Prostate gland (tissue), 2 donors: ENCODE results near the gene PKHD1. TPM values are rescaled to one million over a fixed set of nuclear protein-coding genes. Genes with fewer than 3 reads are reported as not detected.

Source experiments
- DNase-seq: peaks from one replicate; pipeline ENCODE4 v3.0.0-alpha.2; 2019; ENCODE audit warnings: low spot score
- H3K27ac ChIP-seq, 2 donors: fragments of 200-600 bp; sonication (generic); 2 replicates each; pipeline ENCODE4 v1.5.1; 2017 to 2019
- H3K27me3 ChIP-seq: fragments of 200-600 bp; sonication (generic); replicated peaks from 2 replicates; pipeline ENCODE4 v1.5.1; 2019; ENCODE audit not compliant: insufficient read depth
- H3K36me3 ChIP-seq, 2 donors: fragments of 200-600 bp; sonication (generic); 1 replicate in 1 of 2; 2 replicates in 1 of 2; pipeline versions ENCODE4 v1.5.1 to v1.8.1; 2017 to 2019
- H3K4me1 ChIP-seq: fragments of 200-600 bp; sonication (generic); replicated peaks from 2 replicates; pipeline ENCODE4 v1.5.1; 2019
- H3K4me3 ChIP-seq, 2 donors: fragments of 200-600 bp; sonication (generic); 2 replicates each; pipeline ENCODE4 v1.5.1; 2017 to 2019
- H3K9me3 ChIP-seq: fragments of 200-600 bp; sonication (generic); 2 replicates; pipeline ENCODE4 v1.5.1; 2017
- POLR2A ChIP-seq: fragments of 450-650 bp; IDR thresholded peaks from one replicate; pipeline ENCODE4 v1.6.1; 2016; ENCODE audit warnings: antibody characterized with exemption, mild to moderate bottlenecking
- POLR2AphosphoS5 ChIP-seq: sonication (generic); formaldehyde crosslinking; IDR thresholded peaks from one replicate; pipeline ENCODE4 v1.6.1; 2017; ENCODE audit warnings: antibody characterized with exemption
- WGBS: methylation state at CpG from one replicate; pipeline ENCODE4 v1.1.5; 2018; 5-methylcytosine and 5-hydroxymethylcytosine counted together
- intact Hi-C: fragments of 100-400 bp; cut with DNase I; formaldehyde crosslinking; loops from one replicate; pipeline ENCODE4 v1.14.2; 2022
- total RNA-seq, 2 donors: library from RNA; depleted of rRNA; stranded (reverse); fragments of >200 nt; gene quantifications; one replicate each; pipeline ENCODE4 v1.1.0, GENCODE V29; 2016
- TF ChIP-seq, protein P1 (sequence below), 4 experiments: fragments of 200-600 bp in 2 of 4; fragments of 450-650 bp in 2 of 4; sonication (generic) in 2 of 4; IDR thresholded peaks; 1 replicate in 3 of 4; 2 replicates in 1 of 4; pipeline ENCODE4 v1.5.1; 2016 to 2019; ENCODE audit warnings: antibody characterized with exemption in 4 of 4, mild to moderate bottlenecking in 2 of 4, moderate library complexity in 2 of 4

PKHD1 gene
- total RNA-seq, 2 donors from 2014 or later: 0.46 to 1.1 TPM

GRCh38 chr6:51843456-51844056 is 243.9 kb downstream of the PKHD1 start:
- Histone ChIP-seq H3K27ac (no peak overlapping the region), H3K9me3 (no peaks in the 10 kb centered on the region), H3K27me3 (no peaks in the 10 kb centered on the region), H3K4me3 (no peak overlapping the region), H3K4me1 (no peaks in the 10 kb centered on the region), H3K36me3 (no peaks in the 10 kb centered on the region)
- no peak for DNase-seq
- 85% methylated on average over 5 of the region's 5 CpGs for WGBS
- intact Hi-C loops: no loop called here
- TF ChIP-seq POLR2A (no peak), POLR2AphosphoS5 (no peak)
- TF ChIP-seq, protein P1, sequence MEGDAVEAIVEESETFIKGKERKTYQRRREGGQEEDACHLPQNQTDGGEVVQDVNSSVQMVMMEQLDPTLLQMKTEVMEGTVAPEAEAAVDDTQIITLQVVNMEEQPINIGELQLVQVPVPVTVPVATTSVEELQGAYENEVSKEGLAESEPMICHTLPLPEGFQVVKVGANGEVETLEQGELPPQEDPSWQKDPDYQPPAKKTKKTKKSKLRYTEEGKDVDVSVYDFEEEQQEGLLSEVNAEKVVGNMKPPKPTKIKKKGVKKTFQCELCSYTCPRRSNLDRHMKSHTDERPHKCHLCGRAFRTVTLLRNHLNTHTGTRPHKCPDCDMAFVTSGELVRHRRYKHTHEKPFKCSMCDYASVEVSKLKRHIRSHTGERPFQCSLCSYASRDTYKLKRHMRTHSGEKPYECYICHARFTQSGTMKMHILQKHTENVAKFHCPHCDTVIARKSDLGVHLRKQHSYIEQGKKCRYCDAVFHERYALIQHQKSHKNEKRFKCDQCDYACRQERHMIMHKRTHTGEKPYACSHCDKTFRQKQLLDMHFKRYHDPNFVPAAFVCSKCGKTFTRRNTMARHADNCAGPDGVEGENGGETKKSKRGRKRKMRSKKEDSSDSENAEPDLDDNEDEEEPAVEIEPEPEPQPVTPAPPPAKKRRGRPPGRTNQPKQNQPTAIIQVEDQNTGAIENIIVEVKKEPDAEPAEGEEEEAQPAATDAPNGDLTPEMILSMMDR (IDR thresholded peaks at IDR 0.05): no peak

DNA sequence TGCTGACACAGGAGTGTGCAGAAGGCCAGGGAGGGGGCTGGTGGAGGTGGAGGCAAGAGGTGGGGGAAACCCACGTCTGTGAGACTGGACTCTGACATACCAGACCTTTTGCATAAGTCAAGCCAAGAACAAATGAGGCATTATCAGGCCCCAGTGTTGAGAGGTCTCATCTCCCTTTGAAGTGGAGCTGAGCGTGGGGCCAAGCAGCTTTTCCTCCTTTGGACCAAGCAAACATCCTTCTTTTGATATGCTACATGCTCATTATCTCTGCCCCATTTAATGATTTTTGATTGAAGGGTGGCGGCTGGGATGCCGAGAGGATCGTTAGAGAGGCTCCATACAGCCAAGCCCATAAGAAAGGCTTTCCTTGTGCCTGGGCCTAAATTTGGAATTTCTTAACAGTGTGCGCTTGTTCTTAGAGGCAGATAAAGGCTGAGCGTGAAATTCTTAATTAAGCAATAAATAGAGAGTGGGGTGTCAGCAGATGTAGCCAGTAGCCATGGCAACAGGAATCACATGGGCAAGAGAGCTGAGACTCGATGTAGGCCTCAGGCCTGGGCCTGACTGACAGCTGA is 244.5 kb downstream of the PKHD1 start:
- 81% methylated on average over 8 of the region's 8 CpGs for WGBS
- no peaks in the 10 kb centered on the region for H3K9me3 ChIP-seq
- DNase-seq: no peak
- no peaks in the 10 kb centered on the region for H3K27me3 ChIP-seq
- no peaks in the 10 kb centered on the region for H3K4me1 ChIP-seq
- no peak for TF ChIP-seq POLR2AphosphoS5
- TF ChIP-seq, protein P1 (IDR thresholded peaks at IDR 0.05): no peak
- TF ChIP-seq POLR2A: no peak
- no peaks in the 10 kb centered on the region for H3K36me3 ChIP-seq
- H3K27ac ChIP-seq: no peak overlapping the region
- H3K4me3 ChIP-seq: no peak overlapping the region
- intact Hi-C loops: no loop called here

- DNase-seq: no peak
- Histone ChIP-seq H3K36me3 (no peaks in the 10 kb centered on the region), H3K4me3 (no peak overlapping the region), H3K27ac (no peak overlapping the region), H3K4me1 (no peaks in the 10 kb centered on the region), H3K9me3 (no peaks in the 10 kb centered on the region), H3K27me3 (no peaks in the 10 kb centered on the region)
- intact Hi-C loops: no loop called here
- TF ChIP-seq POLR2A (no peak), POLR2AphosphoS5 (no peak)
- TF ChIP-seq, protein P1 (IDR thresholded peaks at IDR 0.05): no peak
- WGBS: 63% methylated on average over 11 of the region's 11 CpGs
Measured at GRCh38 chr6:51842061-51842803, 245.2 kb downstream of the PKHD1 start.

DNA sequence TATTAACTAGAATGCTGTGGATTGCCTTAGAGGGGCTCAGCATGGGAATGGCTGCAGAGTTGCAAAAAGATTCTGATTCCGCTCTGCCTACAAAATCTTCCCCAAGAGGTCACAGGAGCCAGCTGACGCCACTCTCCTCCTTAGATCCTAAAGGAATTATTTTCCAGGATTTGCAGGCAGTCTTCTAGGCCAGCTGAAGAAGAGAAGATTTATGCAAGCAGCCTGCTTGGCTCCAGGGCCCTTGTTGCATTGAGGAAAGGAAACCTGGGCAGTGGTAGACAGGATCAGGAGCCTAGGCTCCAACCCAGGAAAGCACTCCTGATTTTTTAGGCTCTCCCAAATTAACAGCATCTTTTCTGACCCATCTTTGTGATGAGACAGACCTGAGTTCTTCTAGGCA is 245.8 kb downstream of the PKHD1 start:
- Histone ChIP-seq H3K4me1 (no peaks in the 10 kb centered on the region), H3K9me3 (no peaks in the 10 kb centered on the region), H3K27me3 (no peaks in the 10 kb centered on the region), H3K27ac (no peak overlapping the region), H3K4me3 (no peak overlapping the region), H3K36me3 (no peaks in the 10 kb centered on the region)
- DNase-seq: no peak
- intact Hi-C loops: no loop called here
- WGBS: 95% methylated on average over 2 of the region's 2 CpGs
- TF ChIP-seq POLR2AphosphoS5 (no peak), POLR2A (no peak)
- TF ChIP-seq, protein P1 (IDR thresholded peaks at IDR 0.05): no peak
